GM20000 (cell line): Measurements from ENCODE around the gene CASK.

ENCODE experiments used
- DNase-seq: peaks from one replicate; pipeline ENCODE4 v3.0.0; 2012; ENCODE audit warnings: low spot score
- CTCF ChIP-seq: IDR thresholded peaks from 2 replicates; pipeline ENCODE4 v1.5.1; 2012; ENCODE audit warnings: mild to moderate bottlenecking, control low read depth; ENCODE audit errors: extremely low read depth, missing control alignments

Gene CASK

GRCh38 chrX:41507919-41508318, 415.4 kb downstream of the CASK start:
- no peak for DNase-seq

GRCh38 chrX:41502004-41502403, 421.4 kb downstream of the CASK start:
- no peak for TF ChIP-seq CTCF
- no peak for DNase-seq

More at GRCh38 chrX:41507919-41508318, 415.4 kb downstream of the CASK start:
- no peak for TF ChIP-seq CTCF

GRCh38 chrX:41499984-41500383, 423.4 kb downstream of the CASK start:
- TF ChIP-seq CTCF = no peak
- DNase-seq = no peak

GRCh38 chrX:41499195-41499594, 424.2 kb downstream of the CASK start:
- DNase-seq = no peak
- TF ChIP-seq CTCF = no peak

GRCh38 chrX:41491267-41492004, 431.9 kb downstream of the CASK start:
- no peak for TF ChIP-seq CTCF
- DNase-seq = no peak

DNA sequence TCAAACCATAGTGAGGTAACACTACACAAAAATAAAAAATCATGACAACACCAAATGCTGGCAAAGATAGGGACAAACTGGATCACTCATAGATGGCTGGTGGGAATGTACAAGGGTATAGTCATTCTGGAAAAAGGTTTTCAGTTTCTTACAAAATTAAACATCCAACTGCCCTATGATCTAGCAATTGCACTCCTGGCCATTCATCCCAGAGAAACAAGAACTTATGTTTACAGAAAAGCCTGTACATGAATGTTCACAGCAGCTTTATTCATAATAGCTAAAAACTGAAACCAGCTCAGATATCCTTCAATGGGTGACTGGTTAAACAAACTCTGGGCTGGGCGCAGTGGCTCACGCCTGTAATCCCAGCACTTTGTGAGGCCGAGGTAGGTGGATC, 432.9 kb downstream of the CASK start:
- DNase-seq = no peak
- TF ChIP-seq CTCF = no peak

DNA sequence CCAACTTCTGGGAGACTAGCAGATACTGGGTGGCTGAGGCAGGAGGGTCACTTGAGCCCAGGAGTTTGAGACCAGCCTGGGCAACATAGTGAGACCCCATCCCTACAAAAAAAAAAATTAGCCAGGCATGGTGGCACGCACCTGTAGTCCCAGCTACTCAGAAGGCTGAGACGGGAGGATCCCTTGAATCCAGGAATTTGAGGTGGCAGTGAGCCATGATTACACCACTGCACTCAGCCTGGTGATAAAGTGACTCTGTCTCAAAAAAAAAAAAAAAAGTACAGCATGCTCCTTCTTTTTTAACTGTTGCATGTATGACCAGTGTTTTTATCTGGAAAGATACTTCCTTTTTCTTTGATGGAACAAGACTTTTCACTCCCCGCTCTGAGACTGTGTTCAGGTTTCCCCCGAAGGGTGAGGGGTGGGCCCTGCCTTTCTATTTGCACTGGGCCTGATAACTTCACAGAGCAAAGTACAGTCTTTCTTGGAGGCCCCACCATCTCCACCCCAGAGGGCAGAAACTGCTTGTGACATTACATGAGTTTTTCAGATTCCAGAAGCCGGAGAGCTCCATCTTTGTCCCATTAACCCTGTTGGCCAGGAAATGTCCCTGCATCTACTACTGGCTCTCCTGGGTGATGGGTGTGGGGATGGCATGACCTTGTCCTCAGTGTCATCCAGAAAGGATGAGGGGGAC, 441.1 kb downstream of the CASK start:
- no peak for DNase-seq
- TF ChIP-seq CTCF = no peak
